ENCODE results near the gene CENPH.
"Not testable (repeated sequence)": the region's sequence is repeated elsewhere in the genome, so short reads cannot be mapped to it uniquely, and the experiment has no call there.

The CENPH gene

GRCh38 chr5:69206528-69207190, 17.3 kb downstream of the CENPH start:
- in situ Hi-C loops (cut with MboI; ENCODE audit: low sequenced_read_pairs) = no loop called here

- in situ Hi-C loops (cut with MboI; ENCODE audit: low sequenced_read_pairs) = no loop called here
These were observed 20.2 kb downstream of the CENPH start for GRCh38 chr5:69209602-69210001.

- in situ Hi-C loops (cut with MboI; ENCODE audit: low sequenced_read_pairs) = no loop called here
These were observed 21.8 kb downstream of the CENPH start for GRCh38 chr5:69211200-69211599.

GRCh38 chr5:69212022-69212421, 22.6 kb downstream of the CENPH start:
- in situ Hi-C loops (cut with MboI; ENCODE audit: low sequenced_read_pairs) = no loop called here

GRCh38 chr5:69213513-69214215, 24.3 kb downstream of the CENPH start:
- in situ Hi-C loops (cut with MboI; ENCODE audit: low sequenced_read_pairs) = no loop called here

GRCh38 chr5:69217151-69217511, 27.7 kb downstream of the CENPH start:
- in situ Hi-C loops (cut with MboI; ENCODE audit: low sequenced_read_pairs) = no loop called here

GRCh38 chr5:69217548-69218526, 28.5 kb downstream of the CENPH start:
- in situ Hi-C loops (cut with MboI; ENCODE audit: low sequenced_read_pairs) = no loop called here

- in situ Hi-C loops (cut with MboI; ENCODE audit: low sequenced_read_pairs) = no loop called here
These were observed 30.6 kb downstream of the CENPH start for GRCh38 chr5:69219939-69220338.

GRCh38 chr5:69220371-69220770, 31.0 kb downstream of the CENPH start:
- in situ Hi-C loops (cut with MboI; ENCODE audit: low sequenced_read_pairs) = not testable (repeated sequence)

GRCh38 chr5:69220833-69221232, 31.4 kb downstream of the CENPH start:
- in situ Hi-C loops (cut with MboI; ENCODE audit: low sequenced_read_pairs) = not testable (repeated sequence)

- in situ Hi-C loops (cut with MboI; ENCODE audit: low sequenced_read_pairs) = no loop called here
These were observed 35.1 kb downstream of the CENPH start for GRCh38 chr5:69224520-69224919.

- in situ Hi-C loops (cut with MboI; ENCODE audit: low sequenced_read_pairs) = no loop called here
These were observed 36.5 kb downstream of the CENPH start for GRCh38 chr5:69225860-69226259.

GRCh38 chr5:69230181-69230580, 40.8 kb downstream of the CENPH start:
- in situ Hi-C loops (cut with MboI; ENCODE audit: low sequenced_read_pairs) = no loop called here

- in situ Hi-C loops (cut with MboI; ENCODE audit: low sequenced_read_pairs) = no loop called here
These were observed 41.9 kb downstream of the CENPH start for GRCh38 chr5:69231281-69231680.

- in situ Hi-C loops (cut with MboI; ENCODE audit: low sequenced_read_pairs) = no loop called here
These were observed 42.5 kb downstream of the CENPH start for GRCh38 chr5:69231851-69232250.

- in situ Hi-C loops (cut with MboI; ENCODE audit: low sequenced_read_pairs) = no loop called here
These were observed 45.3 kb downstream of the CENPH start, which contains the start of gene CDK7 for GRCh38 chr5:69234457-69235268. Gene CDK7, plus strand, starts transcription at chr5:69234886. Its CDS starts 90 bp downstream, at chr5:69234976.

GRCh38 chr5:69236733-69237132, 47.4 kb downstream of the CENPH start:
- in situ Hi-C loops (cut with MboI; ENCODE audit: low sequenced_read_pairs) = not testable (repeated sequence)

- in situ Hi-C loops (cut with MboI; ENCODE audit: low sequenced_read_pairs) = no loop called here
These were observed 48.5 kb downstream of the CENPH start for GRCh38 chr5:69237877-69238276.

- in situ Hi-C loops (cut with MboI; ENCODE audit: low sequenced_read_pairs) = no loop called here
These were observed 49.4 kb downstream of the CENPH start for GRCh38 chr5:69238760-69239251.

GRCh38 chr5:69242215-69242927, 53.0 kb downstream of the CENPH start:
- in situ Hi-C loops (cut with MboI; ENCODE audit: low sequenced_read_pairs) = no loop called here
